Caco-2 (cell line): ENCODE measurements around the gene LRRC75A. TPM values are rescaled to one million over a fixed set of nuclear protein-coding genes. Genes with fewer than 3 reads are reported as not detected.

Experiments
- BruUV-seq: library from RNA; stranded (reverse); fragments of 400-500 nt; replicated peaks from 2 replicates; lab custom pipeline; 2021; lab: Mats Ljungman, UMichigan
- CTCF ChIA-PET: fragments of 300-600 bp; sonication (Branson Sonifier 250); formaldehyde crosslinking; loops from one replicate; lab custom pipeline; 2022; ENCODE audit warnings: antibody characterized with exemption; lab: Charles Lee
- POLR2A ChIA-PET: fragments of 300-600 bp; sonication (Branson Sonifier 250); formaldehyde crosslinking; loops from one replicate; lab custom pipeline; 2022; ENCODE audit warnings: antibody characterized with exemption; lab: Charles Lee
- DNase-seq, 2 experiments: peaks; one replicate each; pipeline versions ENCODE4 v3.0.0 to v3.0.0-alpha.2; 2020 to 2022
- H3K27me3 ChIP-seq: replicated peaks from 2 replicates; pipeline ENCODE4 v1.6.0; 2011; ENCODE audit warnings: low read length; ENCODE audit not compliant: control insufficient read depth, insufficient read depth
- H3K36me3 ChIP-seq: 2 replicates; pipeline ENCODE4 v1.5.1; 2011; ENCODE audit warnings: low read length; ENCODE audit not compliant: control insufficient read depth, insufficient read depth
- H3K4me1 ChIP-seq: fragments of 250-450 bp; sonication (Bioruptor Pico); 2 replicates; pipeline ENCODE4 v1.5.1; 2020; ENCODE audit warnings: mild to moderate bottlenecking
- H3K4me3 ChIP-seq: 2 replicates; pipeline ENCODE4 v1.5.1; 2011; ENCODE audit warnings: low read depth, mild to moderate bottlenecking, control low read depth, low read length
- H3K9me3 ChIP-seq: fragments of 250-450 bp; sonication (Bioruptor Pico); 2 replicates; pipeline ENCODE4 v1.5.1; 2020; ENCODE audit warnings: mild to moderate bottlenecking, moderate library complexity
- H3K27ac Mint-ChIP-seq: one replicate; pipeline ENCODE4 v1.8.0; 2022; ENCODE audit warnings: mixed read lengths; ENCODE audit not compliant: unreplicated experiment
- H3K27me3 Mint-ChIP-seq: one replicate; pipeline ENCODE4 v1.8.0; 2022; ENCODE audit warnings: mixed read lengths; ENCODE audit not compliant: insufficient read depth, unreplicated experiment
- H3K36me3 Mint-ChIP-seq: one replicate; pipeline ENCODE4 v1.8.0; 2022; ENCODE audit warnings: mild to moderate bottlenecking, mixed read lengths; ENCODE audit not compliant: insufficient read depth, unreplicated experiment
- H3K4me1 Mint-ChIP-seq: one replicate; pipeline ENCODE4 v1.8.0; 2022; ENCODE audit warnings: low read depth, mixed read lengths; ENCODE audit not compliant: unreplicated experiment
- H3K4me3 Mint-ChIP-seq: one replicate; pipeline ENCODE4 v1.8.0; 2022; ENCODE audit warnings: mild to moderate bottlenecking, moderate library complexity, mixed read lengths; ENCODE audit not compliant: unreplicated experiment
- H3K9me3 Mint-ChIP-seq: one replicate; pipeline ENCODE4 v1.8.0; 2022; ENCODE audit warnings: mixed read lengths; ENCODE audit not compliant: unreplicated experiment
- intact Hi-C: fragments of 100-400 bp; cut with micrococcal nuclease; formaldehyde crosslinking; loops from one replicate; pipeline ENCODE4 v1.10.0; 2022; ENCODE audit not compliant: unreplicated experiment
- total RNA-seq: library from RNA; stranded (reverse); gene quantifications from 2 replicates; pipeline ENCODE4 v1.2.3, GENCODE V29; 2022
- TF ChIP-seq, protein P1 (sequence below), 2 experiments: fragments of 200-600 bp in 1 of 2; IDR thresholded peaks; 1 replicate in 1 of 2; 2 replicates in 1 of 2; pipeline versions ENCODE4 v1.5.1 to v1.8.0; 2011 to 2022; ENCODE audit warnings: antibody characterized with exemption in 1 of 2, control low read depth in 1 of 2, inconsistent platforms in 1 of 2, low read depth in 1 of 2, low read length in 1 of 2, mild to moderate bottlenecking in 1 of 2, moderate library complexity in 1 of 2; ENCODE audit not compliant: insufficient read depth in 1 of 2, severe bottlenecking in 1 of 2, unreplicated experiment in 1 of 2

The LRRC75A gene
- total RNA-seq, 1 experiment from 2014 or later = 4.5 TPM

DNA sequence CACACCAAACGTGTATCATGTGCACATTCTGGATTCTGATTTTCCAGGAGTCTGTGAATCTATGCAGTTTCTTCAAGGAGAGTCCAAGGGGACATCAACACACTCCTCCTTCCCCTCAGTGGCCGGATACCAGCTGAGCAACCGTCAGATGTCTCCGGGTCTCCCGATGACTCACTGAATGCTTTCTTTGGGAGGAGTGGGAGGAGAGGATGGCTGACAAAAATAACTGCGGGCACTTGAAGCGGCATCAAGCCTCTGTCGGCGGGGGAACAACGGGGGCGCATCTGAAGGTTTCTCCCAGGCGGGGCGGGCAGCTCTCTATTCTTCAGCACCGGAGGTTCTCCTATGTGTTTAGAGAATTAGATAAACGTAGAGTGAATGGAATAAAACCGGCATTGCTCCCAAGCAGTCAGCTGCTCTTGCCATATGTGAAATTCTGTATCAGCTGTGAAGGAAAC lies 24.6 kb upstream of the LRRC75A start:
- TF ChIP-seq, protein P1, sequence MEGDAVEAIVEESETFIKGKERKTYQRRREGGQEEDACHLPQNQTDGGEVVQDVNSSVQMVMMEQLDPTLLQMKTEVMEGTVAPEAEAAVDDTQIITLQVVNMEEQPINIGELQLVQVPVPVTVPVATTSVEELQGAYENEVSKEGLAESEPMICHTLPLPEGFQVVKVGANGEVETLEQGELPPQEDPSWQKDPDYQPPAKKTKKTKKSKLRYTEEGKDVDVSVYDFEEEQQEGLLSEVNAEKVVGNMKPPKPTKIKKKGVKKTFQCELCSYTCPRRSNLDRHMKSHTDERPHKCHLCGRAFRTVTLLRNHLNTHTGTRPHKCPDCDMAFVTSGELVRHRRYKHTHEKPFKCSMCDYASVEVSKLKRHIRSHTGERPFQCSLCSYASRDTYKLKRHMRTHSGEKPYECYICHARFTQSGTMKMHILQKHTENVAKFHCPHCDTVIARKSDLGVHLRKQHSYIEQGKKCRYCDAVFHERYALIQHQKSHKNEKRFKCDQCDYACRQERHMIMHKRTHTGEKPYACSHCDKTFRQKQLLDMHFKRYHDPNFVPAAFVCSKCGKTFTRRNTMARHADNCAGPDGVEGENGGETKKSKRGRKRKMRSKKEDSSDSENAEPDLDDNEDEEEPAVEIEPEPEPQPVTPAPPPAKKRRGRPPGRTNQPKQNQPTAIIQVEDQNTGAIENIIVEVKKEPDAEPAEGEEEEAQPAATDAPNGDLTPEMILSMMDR (IDR thresholded peaks at IDR 0.05; ENCODE audit: insufficient read depth in 1 of 2, low read depth in 1 of 2, low read length in 1 of 2, severe bottlenecking in 1 of 2, unreplicated experiment in 1 of 2) = no peak
- DNase-seq = peak; percentile 29 to 51
- BruUV-seq = no TSS peak
- H3K9me3 Mint-ChIP-seq = peaks cover 15% of the 10 kb centered on the region
- POLR2A ChIA-PET = interaction anchor here (0.6 kb wide), 1 partner anchor 64 kb away, joined by 9 read pairs; no protein-coding TSS in a partner anchor
- peaks cover 19% of the 10 kb centered on the region for H3K4me1 Mint-ChIP-seq
- intact Hi-C loops = no loop called here
- Histone ChIP-seq H3K27me3 (no peaks in the 10 kb centered on the region), H3K36me3 (no peaks in the 10 kb centered on the region), H3K4me1 (peaks cover 24% of the 10 kb centered on the region), H3K9me3 (no peaks in the 10 kb centered on the region), H3K4me3 (no peak overlapping the region)
- H3K36me3 Mint-ChIP-seq = no peaks in the 10 kb centered on the region
- CTCF ChIA-PET = interaction anchor here (1.3 kb wide), 1 partner anchor 63 kb away, joined by 3 read pairs; no protein-coding TSS in a partner anchor
- H3K4me3 Mint-ChIP-seq = peak overlapping the region; percentile 59
- H3K27ac Mint-ChIP-seq = peak overlapping the region; percentile 27
- H3K27me3 Mint-ChIP-seq = no peaks in the 10 kb centered on the region

DNA sequence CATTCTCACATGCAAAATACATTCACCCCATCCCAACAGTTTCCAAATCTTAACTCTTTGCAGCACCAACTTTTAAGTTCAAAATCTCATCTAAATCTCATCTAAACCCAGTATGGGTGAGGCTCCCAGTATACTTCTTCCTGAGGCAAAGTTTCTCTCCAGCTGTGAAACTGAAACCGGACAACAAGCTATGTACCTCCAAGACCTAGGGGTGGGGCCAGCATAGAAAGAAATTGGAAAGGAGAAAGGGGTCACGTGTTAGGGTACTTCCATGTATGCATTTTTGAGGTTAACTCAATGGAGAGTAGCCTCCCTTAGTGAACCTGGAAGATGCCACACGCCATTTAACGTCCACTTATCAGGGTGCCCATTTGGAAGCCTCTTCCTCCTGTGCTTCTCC lies 23.9 kb upstream of the LRRC75A start:
- H3K9me3 Mint-ChIP-seq = peaks cover 15% of the 10 kb centered on the region
- POLR2A ChIA-PET = no interaction called here
- peaks cover 17% of the 10 kb centered on the region for H3K4me1 Mint-ChIP-seq

DNA sequence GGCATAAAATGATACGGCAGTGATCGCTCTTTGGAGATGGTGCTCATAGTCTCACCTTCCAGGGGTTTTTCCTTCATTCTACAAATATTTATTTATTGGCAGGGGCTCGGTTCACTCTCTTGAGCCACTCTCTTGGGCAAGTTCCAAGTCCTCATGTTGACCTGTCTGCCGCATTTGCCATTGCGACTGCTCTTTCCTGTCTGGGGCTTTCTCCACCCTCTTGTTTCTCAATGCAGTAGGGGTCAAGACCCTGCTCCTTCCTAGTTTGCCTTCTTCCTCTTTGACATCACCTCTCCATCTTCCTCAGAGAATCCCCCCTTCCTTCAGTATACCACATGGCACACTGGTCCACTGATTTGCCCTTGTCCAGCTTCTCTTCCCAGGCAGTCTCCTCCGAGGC lies 21.9 kb upstream of the LRRC75A start:
- no peak overlapping the region for H3K27ac Mint-ChIP-seq
- H3K9me3 ChIP-seq = no peaks in the 10 kb centered on the region
- peaks cover 19% of the 10 kb centered on the region for H3K4me1 ChIP-seq
- DNase-seq = no peak
- no TSS peak for BruUV-seq
- intact Hi-C loops = no loop called here
- H3K36me3 Mint-ChIP-seq = no peaks in the 10 kb centered on the region
- no peaks in the 10 kb centered on the region for H3K36me3 ChIP-seq
- H3K27me3 Mint-ChIP-seq = no peaks in the 10 kb centered on the region
- H3K4me3 Mint-ChIP-seq = no peak overlapping the region
- H3K9me3 Mint-ChIP-seq = peaks cover 15% of the 10 kb centered on the region
- ChIA-PET CTCF (no interaction called here), POLR2A (no interaction called here)
- TF ChIP-seq, protein P1 (IDR thresholded peaks at IDR 0.05; ENCODE audit: insufficient read depth in 1 of 2, low read depth in 1 of 2, low read length in 1 of 2, severe bottlenecking in 1 of 2, unreplicated experiment in 1 of 2) = no peak
- no peaks in the 10 kb centered on the region for H3K27me3 ChIP-seq
- H3K4me3 ChIP-seq = no peak overlapping the region
- peaks cover 11% of the 10 kb centered on the region for H3K4me1 Mint-ChIP-seq

More for the DNA sequence above, 23.9 kb upstream of the LRRC75A start:
- no peaks in the 10 kb centered on the region for H3K36me3 ChIP-seq
- intact Hi-C loops = no loop called here
- H3K27ac Mint-ChIP-seq = peak overlapping the region; percentile 27
- DNase-seq = no peak
- peaks cover 21% of the 10 kb centered on the region for H3K4me1 ChIP-seq
- no TSS peak for BruUV-seq
- H3K27me3 ChIP-seq = no peaks in the 10 kb centered on the region
- H3K27me3 Mint-ChIP-seq = no peaks in the 10 kb centered on the region
- CTCF ChIA-PET = interaction anchor here (1.3 kb wide), 1 partner anchor 62 kb away, joined by 3 read pairs; no protein-coding TSS in a partner anchor
- H3K4me3 ChIP-seq = no peak overlapping the region
- TF ChIP-seq, protein P1 (IDR thresholded peaks at IDR 0.05; ENCODE audit: insufficient read depth in 1 of 2, low read depth in 1 of 2, low read length in 1 of 2, severe bottlenecking in 1 of 2, unreplicated experiment in 1 of 2) = no peak
- peak overlapping the region; percentile 59 for H3K4me3 Mint-ChIP-seq
- H3K36me3 Mint-ChIP-seq = no peaks in the 10 kb centered on the region
- H3K9me3 ChIP-seq = no peaks in the 10 kb centered on the region
